IPS DF 19.7 (cell line): ENCODE measurements around the gene FZD10.

Experiments used
- DNase-seq: peaks from one replicate; pipeline ENCODE4 v3.0.0-alpha.2; 2013; ENCODE audit warnings: low read depth, low spot score

The FZD10 gene, protein sequence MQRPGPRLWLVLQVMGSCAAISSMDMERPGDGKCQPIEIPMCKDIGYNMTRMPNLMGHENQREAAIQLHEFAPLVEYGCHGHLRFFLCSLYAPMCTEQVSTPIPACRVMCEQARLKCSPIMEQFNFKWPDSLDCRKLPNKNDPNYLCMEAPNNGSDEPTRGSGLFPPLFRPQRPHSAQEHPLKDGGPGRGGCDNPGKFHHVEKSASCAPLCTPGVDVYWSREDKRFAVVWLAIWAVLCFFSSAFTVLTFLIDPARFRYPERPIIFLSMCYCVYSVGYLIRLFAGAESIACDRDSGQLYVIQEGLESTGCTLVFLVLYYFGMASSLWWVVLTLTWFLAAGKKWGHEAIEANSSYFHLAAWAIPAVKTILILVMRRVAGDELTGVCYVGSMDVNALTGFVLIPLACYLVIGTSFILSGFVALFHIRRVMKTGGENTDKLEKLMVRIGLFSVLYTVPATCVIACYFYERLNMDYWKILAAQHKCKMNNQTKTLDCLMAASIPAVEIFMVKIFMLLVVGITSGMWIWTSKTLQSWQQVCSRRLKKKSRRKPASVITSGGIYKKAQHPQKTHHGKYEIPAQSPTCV

DNA sequence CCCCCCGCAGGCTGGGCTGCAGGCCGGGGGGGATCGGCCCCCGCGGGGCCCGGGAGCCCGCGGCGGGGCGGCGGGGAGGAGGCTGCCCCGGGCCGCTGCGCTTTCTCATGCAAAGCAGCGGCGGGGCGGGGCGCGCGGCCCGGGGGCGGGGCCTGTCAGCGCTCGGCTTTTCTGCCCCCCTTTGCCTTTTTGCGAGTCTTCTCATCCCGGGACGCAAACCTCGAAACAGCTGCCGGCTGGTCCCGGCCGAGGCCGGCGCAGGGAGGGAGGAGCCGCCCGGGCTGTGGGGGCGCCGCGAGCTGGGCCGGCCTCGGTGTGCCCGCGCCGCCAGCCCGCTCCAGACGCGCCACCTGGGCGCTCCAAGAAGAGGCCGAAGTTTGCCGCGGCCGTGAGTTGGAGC, at the start of gene FZD10:
Gene FZD10 (plus strand): TSS at position 198 of the 400 bp plus-strand sequence. CDS start 479 bp downstream, outside the sequence.
- no peak for DNase-seq

DNA sequence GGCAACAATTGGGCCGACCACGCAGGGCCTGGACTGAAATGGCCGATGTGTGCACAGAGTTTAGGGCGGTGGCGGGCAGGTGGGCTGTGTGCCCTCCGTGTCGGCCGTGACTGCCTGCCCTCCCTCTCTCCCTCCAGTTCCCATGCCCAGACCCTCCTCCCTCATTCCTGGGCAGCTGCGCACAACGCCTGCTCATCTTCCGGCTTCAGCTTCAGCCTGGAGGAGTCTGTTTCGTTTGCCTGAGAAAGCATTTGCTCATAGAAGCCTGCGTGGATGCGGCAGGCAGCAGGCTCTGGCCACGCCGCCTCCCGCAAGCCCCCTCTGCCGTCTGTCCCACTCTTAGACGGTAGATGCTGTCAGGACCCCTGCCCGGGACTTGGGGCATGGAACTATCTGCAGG, 47.3 kb upstream of the FZD10 start:
- no peak for DNase-seq

DNA sequence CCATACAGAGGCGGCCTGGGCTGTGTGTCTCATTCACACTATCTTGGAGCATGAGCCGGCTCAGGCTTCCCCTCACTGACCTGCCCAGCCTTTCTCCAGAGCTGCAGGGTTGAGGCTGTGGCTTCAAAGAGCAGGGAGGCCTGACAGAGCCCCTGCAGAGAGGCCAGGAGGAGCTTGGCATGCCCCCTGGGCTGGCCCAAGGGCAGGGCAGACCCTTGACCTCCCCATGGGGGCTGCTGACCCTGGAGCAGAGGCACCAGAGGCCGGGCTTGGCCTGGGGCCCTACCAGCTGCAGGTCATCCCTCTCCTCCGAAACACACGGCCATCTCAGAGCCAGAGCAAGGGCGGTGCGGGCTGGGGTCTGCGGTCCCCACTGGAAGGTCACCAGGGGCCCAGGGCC, 46.6 kb upstream of the FZD10 start:
- no peak for DNase-seq

DNA sequence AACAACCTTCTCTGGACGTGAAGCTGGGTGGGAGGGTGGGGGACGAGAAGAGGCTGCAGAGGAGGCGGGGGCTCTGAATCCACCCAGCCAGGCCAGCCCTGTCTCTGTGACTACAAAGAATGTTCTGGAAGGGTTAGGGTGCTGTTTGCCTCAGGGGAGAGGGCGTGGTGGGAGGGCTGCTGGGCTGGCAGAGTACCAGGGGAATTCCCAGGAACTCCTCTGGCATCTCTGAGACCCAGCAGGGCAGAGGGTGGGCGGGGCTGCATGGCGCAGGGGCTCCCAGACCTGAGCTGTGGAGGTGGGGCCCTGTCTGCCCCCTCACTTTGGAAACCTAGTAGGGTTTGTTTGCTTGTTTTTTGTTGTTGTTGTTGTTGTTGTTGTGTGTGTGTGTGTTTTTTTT, 45.5 kb upstream of the FZD10 start:
- no peak for DNase-seq

DNA sequence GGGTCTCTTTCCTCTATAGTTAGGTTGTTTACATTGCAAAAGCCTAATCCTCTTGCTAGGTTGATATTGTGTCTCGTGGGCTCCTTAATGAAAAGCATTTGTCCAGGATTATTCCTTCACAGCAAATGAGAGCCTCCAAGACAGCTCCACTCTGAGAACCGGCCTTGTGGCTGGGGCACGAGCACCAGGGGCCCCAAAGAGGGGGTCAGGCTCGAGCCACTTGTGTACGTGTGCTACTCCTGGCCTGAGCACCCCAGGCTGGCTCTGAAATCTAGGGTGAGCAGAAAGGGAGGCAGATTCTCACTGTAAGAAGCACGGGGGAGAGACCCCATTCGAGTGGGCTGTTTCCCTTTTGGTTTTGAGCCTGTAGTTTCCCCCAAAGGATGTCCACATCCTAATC, 45.0 kb upstream of the FZD10 start:
- DNase-seq: no peak

DNA sequence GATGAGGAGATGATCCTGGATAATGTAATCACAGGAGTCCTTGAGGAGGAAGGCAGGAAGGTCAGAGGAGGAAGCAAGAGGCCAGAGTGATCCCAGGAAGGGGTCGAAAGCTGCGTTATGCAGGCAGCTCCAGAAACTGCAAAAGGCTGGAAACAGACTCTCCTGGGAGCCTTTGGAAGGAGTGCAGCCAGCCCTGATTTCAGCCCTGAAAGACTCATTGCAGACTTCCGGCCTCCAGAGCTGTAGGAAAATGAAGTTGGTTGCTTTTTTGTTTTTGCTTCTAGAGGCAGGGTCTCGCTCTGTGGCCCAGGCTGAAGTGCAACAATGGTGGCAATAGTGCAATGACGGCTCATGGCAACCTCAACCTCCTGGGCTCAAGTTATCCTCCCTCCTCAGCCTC, 44.6 kb upstream of the FZD10 start:
- no peak for DNase-seq

DNA sequence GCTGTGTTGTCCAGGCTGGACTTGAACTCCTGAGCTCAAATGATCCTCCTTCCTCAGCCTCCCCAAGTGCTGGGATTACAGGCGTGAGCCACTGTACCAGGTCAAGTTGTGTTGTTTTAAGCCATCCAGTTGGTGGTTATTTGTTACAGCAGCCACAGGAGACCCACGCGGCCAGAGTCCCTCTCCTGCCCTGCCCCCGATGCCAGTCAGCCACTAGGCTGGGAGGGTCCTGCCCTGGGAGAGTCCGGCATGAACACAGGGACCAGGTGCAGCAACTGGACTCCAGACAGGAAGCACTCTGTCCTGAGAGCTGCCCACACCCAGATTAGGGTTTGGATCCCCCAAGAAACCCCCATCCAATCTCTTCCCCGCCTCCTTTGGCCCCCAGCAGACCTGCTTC, 44.1 kb upstream of the FZD10 start:
- DNase-seq: no peak

DNA sequence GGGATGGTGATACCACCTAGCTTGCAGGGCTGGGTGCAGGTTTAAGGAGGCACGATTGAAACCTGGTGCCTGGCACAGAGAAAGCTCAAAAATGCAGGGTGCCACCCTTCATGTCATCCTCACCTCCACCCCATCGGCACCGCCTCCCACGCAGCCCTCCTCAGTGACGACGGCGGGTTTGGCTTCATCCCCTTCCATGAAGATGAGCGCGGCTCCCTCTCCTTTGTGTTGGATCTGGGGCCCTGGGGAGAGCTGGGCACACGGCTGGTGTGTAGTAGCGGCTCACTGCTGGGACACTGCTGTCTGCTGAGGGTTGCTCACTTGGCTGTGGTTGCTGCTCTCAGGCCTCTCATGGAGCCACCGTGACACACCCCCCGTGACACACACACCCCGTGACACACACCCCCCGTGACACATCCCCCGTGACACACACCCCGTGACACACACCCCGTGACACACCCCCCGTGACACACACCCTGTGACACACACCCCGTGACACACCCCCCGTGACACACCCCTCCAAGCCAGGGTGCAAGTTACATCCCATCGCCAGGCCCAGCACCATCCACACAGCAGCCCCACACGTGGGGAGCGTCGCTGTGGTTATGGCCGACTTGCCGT, 42.9 kb upstream of the FZD10 start:
- no peak for DNase-seq

DNA sequence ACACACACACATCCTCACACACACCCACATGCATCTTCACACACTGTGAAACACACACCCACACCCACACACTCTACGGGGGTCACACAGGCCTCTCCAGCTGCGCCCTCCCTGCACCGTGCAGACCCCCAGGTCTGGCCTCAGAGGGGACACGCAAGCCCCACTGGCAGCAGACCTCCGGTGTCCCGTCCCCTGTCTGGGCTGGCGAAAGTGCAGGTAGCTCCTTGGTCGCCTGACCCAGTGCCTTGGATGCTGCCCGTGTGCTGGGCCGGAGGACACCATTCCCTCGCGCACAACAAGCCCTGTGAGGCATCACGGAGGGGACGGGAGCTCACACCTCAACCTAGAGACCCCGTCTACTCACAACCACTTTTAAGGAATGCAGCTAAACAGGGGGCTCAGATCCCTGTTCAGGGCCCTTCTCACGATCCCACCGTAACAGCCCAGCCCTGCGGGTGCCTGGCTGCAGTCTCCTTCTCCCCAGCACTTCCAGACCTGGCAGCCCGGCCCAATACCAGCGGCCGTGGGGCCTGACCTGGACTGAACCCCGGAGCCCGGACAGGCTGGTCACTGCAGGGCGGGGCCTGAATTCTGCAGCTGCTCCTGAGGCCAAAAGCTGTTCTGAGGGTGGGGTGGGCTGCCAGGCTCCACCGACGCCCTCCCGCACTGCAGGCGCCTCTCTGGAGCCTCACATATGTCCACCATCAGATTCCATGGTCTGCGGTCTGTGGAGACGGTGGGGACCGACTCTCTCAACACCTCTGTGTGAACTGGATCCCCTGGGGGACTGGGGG, 42.1 kb upstream of the FZD10 start:
- no peak for DNase-seq

DNA sequence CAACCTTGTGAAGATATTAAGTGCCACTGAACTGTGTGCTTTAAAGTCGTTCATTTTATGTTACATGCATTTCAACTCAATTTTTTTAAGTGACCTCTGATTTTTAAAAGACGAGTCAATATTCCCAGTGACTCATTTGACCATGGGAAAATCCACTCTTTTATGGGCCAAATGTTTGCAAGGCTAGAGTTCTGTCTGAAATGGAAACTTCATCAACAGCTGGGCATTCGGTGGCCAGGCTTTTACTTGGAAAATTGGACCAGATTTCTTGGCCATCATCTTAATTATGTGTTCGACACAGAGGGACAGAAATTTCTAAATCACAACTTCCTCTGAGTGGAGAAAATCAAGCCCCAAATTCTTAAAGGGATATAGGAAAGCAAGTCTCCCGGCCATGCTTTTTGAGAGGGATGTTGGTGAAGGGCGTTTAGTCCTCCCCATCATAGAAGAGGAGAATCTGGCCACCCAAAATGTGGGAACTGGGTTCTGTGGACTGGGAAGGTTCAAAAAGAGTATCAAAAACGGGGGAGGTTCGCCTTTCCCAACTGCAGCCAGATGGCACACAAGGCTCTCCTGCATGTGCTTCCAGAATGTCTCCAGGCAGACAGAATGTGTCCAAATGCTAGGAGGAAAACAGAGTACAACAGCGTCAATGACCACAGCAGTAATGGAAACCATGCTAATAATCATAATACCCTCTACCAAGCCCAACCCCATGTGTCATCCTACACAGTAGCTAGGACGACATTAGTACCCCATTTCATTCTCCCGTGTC, 40.9 kb upstream of the FZD10 start:
- DNase-seq: no peak

DNA sequence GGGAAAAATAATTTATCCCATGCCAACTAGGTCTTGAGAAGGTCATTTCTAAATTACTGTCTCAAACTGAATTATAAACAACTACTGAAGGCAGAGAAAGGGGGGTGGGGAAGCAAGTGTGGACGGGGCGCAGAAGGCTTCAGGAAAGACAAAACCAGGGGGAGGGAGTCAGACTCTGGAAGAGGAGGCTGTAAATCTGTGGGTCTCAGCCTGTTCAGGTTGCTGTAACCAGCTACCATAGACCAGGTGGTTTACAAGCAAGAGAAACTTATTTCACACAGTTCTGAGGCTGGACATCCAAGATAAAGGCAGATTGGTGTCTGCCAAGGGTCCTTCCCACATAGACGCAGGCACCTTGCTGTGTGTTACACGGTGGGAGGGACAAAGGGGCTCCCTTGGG, 39.9 kb upstream of the FZD10 start:
- no peak for DNase-seq

DNA sequence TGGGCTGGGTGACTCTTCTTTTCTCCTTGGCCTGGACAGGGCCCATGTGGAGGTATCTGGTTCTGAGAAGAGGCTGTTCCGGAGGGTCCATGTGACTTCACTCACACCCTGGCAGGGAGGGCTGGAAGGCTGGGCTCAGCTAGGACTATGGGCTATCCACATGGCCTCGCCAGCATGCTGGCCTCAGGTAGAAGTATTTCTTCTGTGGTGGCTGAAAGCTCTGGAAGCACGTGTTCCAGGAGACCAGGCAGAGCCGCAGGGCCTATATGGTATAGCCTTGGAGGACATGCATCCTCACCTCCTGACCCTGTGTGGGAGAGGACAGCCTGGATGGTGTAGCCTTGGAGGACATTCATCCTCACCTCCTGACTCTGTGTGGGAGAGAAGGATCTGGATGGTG, 38.2 kb upstream of the FZD10 start:
- no peak for DNase-seq

DNA sequence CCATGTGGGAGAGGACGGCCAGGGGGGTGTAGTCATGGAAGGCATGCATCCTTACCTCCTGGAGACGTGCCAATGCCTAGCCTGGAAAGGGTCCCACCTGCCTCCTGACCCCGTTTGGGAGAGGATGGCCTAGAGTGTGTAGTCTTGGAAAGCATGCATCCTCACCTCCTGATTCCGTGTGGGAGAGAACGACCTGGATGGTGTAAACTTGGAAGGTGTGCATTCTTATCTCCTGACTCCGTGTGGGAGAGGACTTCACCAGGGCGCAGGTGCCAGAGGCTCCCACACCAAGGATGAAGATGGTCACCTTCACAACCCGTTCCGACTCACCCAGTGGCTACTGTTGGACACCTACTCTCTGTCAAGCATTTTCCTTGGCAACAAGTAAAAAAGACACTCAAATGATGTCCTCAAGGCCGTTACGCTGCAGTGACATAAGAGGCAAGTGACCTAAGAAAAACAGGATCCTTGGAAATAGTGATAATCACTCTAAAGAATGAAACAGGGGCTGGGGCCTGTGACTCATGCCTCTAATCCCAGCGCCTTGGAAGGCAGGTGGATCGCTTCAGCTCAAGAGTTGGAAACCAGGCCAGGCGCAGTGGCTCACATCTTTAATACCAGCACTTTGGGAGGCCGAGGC, 37.5 kb upstream of the FZD10 start:
- DNase-seq: no peak

DNA sequence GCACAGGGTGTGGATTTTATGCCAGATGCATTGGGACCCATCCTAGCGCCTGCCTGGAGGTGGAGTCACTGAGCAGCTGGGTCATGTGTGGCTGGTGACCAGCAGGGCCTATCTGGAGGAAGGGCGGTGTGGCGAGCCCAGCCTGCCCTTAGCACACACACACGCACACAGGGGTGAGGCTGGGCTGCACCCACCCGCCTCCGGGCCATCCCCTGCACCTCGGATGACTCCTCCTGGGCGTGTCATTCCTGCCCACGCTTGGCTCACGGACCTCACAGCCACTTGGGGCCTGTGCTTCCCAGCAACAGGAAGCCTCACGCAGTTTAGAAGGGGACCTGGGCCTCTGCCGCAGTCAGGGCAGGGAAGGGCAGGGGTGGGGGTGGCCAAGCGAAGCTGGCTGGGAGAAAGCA, 36.2 kb upstream of the FZD10 start:
- no peak for DNase-seq

DNA sequence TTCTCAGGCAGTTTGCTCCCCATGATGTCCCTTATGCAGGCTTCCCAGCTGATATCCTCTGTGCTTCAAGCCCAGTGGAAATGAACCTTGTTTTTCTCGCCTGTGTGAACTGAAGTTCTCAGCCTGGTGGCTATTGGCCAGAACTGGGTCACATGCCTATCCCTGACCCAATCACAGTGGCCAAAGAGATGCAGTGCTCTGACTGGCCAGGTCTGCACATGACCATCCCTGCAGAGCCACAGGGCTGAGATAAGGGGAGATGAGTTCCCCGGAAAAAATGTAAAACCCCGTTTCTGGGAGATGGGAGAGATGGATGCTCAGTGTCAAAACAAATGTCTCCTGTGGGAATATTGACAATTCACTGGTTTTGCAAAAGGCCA, 34.7 kb upstream of the FZD10 start:
- DNase-seq: no peak

DNA sequence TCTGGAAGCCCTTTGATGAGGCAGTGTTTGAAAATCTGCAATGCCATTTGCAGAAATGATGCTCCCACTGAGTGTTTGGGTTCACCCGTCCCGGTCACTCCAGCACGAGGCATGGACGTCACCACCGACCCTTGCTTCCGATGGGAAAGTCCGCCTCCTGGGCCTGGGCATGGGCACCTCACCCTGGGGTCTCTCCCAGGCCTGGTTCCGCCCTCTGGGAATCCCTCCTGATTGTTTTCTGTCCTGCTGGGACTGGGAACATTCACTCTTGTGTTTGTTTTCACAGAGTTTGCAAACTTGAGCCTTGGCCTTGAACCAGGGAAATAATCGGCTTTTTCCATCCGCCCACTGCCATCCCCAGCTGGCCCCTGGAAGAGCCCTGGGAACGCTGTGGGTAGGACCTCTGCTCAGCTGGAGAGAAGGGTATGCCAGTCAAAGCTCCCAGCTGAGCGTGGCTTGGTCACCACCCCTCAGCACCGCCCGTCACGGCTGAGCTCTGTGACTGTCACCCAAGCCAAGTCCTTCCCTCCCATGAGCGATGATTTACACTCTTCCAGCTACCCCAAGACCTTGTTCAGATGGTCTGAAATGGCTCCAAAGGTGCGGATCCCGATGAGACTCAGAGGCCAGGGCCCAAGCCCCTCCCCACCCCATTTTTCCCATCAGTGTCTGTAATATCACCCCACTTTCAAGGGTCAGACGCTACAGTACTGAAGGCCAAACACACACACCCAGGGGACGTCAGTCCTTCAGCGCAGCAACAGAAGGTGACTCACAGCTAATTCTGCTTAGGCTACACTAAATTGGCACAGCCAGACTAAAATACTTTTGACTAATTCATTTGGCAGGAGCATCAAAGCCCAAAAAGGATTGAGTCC, 34.1 kb upstream of the FZD10 start:
- DNase-seq: no peak

DNA sequence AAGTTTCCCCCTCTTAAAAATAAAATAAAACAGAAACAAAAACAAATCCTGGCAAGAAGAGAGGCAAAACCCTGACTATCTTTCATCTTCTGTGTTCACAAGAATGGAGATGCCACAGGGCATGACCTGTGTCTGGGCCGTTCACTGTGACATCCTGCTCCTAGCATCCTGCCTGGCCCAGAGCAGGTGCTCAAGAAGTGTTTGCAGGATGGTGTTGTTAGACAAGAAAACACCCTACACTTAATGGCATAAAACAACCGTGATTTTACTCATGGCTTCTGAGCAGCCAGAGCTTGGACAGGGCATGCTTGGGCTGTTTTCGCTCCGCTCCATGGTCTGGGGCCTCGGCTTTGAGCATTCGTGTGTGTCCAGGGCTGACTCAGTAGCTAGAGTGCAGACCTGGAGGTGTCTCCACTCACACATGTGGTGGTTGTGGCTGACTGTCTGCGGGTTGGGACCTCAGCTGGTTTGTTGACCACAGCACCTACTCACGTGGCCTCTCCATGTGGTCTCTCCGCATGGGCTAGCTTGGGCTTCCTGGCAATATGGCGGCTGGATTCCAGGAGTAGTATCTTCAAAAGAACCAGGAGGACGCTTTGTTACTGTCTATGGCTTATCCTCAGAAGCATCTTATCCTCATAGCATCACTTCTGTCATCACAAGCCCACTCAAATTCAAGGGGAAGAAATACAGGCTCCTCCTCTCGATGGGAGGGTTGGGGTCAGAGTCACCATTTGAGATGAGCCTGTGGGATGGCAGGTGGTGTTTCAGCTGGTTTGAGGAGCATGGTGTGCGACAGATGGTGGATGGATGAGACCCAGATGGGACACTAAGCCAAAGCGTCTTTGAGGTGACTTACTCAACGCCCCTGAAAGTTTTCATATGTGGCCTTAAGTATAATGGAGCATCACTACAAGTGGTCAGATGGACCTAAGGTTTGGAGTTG, 33.2 kb upstream of the FZD10 start:
- no peak for DNase-seq

DNA sequence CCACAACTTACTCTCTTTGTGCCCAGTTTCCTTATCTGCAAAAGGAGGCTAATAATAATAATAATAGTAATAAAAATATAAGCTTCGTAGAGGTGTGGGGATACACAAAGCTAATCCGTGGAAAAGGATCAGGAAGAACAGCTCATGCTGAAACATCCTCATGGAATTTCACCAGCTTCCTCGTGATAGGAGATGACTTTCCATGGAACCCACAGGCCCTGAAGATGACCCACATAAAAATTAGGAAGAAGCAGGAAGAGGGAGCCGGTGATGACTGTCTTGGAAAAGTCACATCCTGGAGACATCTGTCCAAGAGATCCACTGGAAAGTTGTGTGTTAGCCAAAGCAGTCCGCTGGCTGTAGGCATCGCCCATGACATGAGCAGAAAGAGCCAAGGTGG, 31.9 kb upstream of the FZD10 start:
- no peak for DNase-seq

DNA sequence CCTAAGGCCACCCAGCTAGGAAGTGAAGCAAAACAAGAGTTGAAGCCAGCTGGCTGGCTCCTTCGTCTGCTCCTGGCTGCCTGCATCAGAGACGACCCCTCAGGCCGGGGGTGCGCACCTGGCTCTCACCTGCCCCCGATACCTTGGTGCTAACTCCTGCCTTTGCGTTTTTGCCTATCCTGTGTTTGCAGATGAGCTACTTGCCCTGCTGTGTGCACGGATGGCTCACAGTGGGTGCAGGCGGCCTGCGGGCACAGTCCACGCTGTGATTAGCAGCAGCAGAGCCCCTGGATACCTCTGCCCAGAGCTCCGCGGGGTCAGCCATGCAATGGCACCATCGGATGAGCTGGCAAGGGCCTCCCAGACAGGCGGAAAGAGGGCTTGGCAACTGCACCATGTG, 31.2 kb upstream of the FZD10 start:
- no peak for DNase-seq
